Cardiac muscle cell (in vitro differentiated cells and primary cell): Measurements from ENCODE around the gene CNTNAP2. TPM values are rescaled to one million over a fixed set of nuclear protein-coding genes. Genes with fewer than 3 reads are reported as not detected.
"Not testable (repeated sequence)": the region's sequence is repeated elsewhere in the genome, so short reads cannot be mapped to it uniquely, and the experiment has no call there.

Experiments
- DNase-seq, 2 donors: peaks; one replicate each; pipeline versions ENCODE4 v3.0.0 to v3.0.0-alpha.2; 2010 to 2017; ENCODE audit warnings: low read depth in 1 of 2, low spot score in 1 of 2
- H3K27ac ChIP-seq: fragments of 200-600 bp; sonication (generic); 2 replicates; pipeline ENCODE4 v1.5.1; 2016
- H3K27me3 ChIP-seq: fragments of 200-600 bp; sonication (generic); 2 replicates; pipeline ENCODE4 v1.6.0; 2016; ENCODE audit warnings: control low read depth
- H3K36me3 ChIP-seq: fragments of 200-600 bp; sonication (generic); 2 replicates; pipeline ENCODE4 v1.5.1; 2016; ENCODE audit warnings: control low read depth
- H3K4me1 ChIP-seq: fragments of 200-600 bp; sonication (generic); 2 replicates; pipeline ENCODE4 v1.8.1; 2017; ENCODE audit warnings: low read depth, mild to moderate bottlenecking, mixed run types
- H3K4me3 ChIP-seq: fragments of 200-600 bp; sonication (generic); 2 replicates; pipeline ENCODE4 v1.5.1; 2016; ENCODE audit warnings: mild to moderate bottlenecking
- H3K9me3 ChIP-seq: fragments of 200-600 bp; sonication (generic); 2 replicates; pipeline ENCODE4 v1.5.1; 2017; ENCODE audit warnings: low read depth, mild to moderate bottlenecking, control low read depth
- CTCF ChIP-seq: IDR thresholded peaks from 2 replicates; pipeline ENCODE4 v1.5.1; 2012; ENCODE audit warnings: low read depth, mild to moderate bottlenecking, low read length
- polyA plus RNA-seq: library from polyadenylated mRNA; unstranded; fragments of >200 nt; fragmentation: Nextera tagmentation; extraction: Ambion mirVana; gene quantifications from 2 replicates; pipeline ENCODE4 v1.2.1, GENCODE V29; 2016
- total RNA-seq: library from RNA; depleted of rRNA; stranded (reverse); fragments of >200 nt; gene quantifications from 2 replicates; pipeline ENCODE4 v1.2.3, GENCODE V29; 2016

CNTNAP2 gene
- total and polyA plus RNA-seq, 2 experiments from 2014 or later = 4.8 to 5.1 TPM

DNA sequence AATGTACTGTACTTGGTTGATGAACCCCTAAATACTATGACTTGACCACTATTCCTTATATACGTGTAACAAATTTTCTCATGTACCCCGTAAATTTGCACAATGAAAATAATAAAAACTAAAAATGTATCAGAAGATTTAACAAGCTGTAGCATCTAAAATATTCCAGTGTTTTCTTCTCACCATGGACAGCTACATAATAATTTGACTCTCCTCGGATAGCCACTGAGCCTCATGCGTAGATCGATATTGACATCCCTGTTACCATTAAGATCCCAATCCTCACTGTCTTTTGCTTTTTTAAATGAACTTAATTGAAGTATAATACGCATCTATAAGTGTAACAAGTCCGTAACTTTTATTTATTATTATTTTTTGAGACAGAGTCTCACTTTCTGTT is 2294.3 kb downstream of the CNTNAP2 start:
- Histone ChIP-seq H3K36me3 (no peaks in the 10 kb centered on the region), H3K9me3 (no peaks in the 10 kb centered on the region), H3K27me3 (no peaks in the 10 kb centered on the region), H3K4me1 (no peaks in the 10 kb centered on the region), H3K4me3 (no peak overlapping the region), H3K27ac (no peak overlapping the region)
- no peak for DNase-seq
- no peak for TF ChIP-seq CTCF

DNA sequence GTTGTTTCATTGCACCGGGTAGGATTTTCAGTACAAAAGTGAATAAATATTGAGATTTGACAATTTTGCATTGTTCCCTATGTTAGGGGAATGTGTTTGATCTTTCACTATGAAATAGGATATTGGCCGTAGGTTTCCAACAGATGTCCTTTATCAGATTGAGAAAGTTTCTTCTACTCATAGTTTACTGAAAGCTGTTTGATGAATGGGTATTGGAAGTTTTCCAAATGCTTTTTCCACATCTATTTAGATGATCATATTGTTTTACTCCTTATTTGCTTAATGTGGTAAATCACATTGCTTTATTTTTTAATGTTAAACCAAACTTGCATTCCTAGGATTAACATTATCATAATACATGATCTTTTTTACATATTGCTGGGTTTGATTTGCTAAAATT is 2296.1 kb downstream of the CNTNAP2 start:
- H3K27me3 ChIP-seq = no peaks in the 10 kb centered on the region
- no peak for TF ChIP-seq CTCF
- no peak for DNase-seq
- H3K4me3 ChIP-seq = no peak overlapping the region
- H3K4me1 ChIP-seq = no peaks in the 10 kb centered on the region
- H3K36me3 ChIP-seq = no peaks in the 10 kb centered on the region
- no peaks in the 10 kb centered on the region for H3K9me3 ChIP-seq
- H3K27ac ChIP-seq = no peak overlapping the region

- H3K4me3 ChIP-seq = no peak overlapping the region
- no peaks in the 10 kb centered on the region for H3K27me3 ChIP-seq
- H3K27ac ChIP-seq = no peak overlapping the region
- no peaks in the 10 kb centered on the region for H3K36me3 ChIP-seq
- no peak for DNase-seq
- no peaks in the 10 kb centered on the region for H3K9me3 ChIP-seq
- no peak for TF ChIP-seq CTCF
- H3K4me1 ChIP-seq = no peaks in the 10 kb centered on the region
These were observed 2303.5 kb downstream of the CNTNAP2 start for GRCh38 chr7:148419856-148420832.

DNA sequence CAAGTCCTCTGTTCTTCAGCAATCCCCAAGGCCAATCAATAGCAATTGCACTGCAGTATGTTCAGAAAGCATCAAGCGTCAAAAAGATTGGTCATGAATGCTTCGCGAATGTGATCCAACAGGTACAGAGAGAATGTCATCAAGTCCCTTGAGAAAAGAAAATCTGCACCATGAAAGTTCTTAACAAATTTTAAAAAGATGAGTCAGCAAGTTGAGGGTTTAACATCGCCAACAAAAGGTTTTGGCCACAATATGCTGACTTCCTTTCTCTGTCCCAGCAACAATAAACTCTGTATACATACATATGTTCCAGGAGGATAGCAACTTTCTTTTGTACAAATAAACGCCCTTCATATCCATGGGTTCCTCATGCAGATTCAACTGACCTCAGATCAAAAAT is 2305.4 kb downstream of the CNTNAP2 start:
- Histone ChIP-seq H3K4me3 (no peak overlapping the region), H3K27ac (no peak overlapping the region), H3K27me3 (no peaks in the 10 kb centered on the region), H3K9me3 (no peaks in the 10 kb centered on the region), H3K4me1 (no peaks in the 10 kb centered on the region), H3K36me3 (no peaks in the 10 kb centered on the region)
- DNase-seq = no peak
- TF ChIP-seq CTCF = no peak

DNA sequence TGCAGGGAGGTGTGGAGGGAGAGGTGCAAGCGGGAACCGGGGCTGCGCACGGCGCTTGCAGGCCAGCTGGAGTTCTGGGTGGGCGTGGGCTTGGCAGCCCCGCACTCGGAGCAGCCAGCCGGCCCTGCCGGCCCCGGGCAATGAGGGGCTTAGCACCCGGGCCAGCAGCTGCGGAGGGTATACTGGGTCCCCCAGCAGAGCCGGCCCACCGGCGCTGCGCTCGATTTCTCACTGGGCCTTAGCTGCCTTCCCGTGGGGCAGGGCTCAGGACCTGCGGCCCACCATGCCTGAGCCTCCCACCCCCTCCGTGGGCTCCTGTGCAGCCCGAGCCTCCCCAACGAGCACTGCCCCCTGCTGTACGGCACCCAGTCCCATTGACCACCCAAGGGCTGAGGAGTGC is 2309.8 kb downstream of the CNTNAP2 start:
- H3K27ac ChIP-seq, H3K4me1 ChIP-seq, H3K4me3 ChIP-seq, H3K36me3 ChIP-seq, DNase-seq, H3K9me3 ChIP-seq, H3K27me3 ChIP-seq: not testable (repeated sequence)

DNA sequence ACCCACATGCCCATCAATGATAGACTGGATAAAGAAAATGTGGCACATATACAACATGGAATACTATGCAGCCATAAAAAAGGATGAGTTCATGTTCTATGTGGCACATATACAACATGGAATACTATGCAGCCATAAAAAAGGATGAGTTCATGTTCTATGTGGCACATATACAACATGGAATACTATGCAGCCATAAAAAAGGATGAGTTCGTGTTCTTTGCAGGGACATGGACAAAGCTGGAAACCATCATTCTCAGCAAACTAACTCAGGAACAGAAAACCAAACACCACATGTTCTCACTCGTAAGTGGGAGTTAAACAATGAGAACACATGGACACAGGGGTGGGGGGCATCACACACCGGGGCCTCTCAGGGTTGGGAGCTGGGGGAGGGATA is 2314.1 kb downstream of the CNTNAP2 start:
- H3K27ac ChIP-seq, H3K36me3 ChIP-seq, DNase-seq, H3K27me3 ChIP-seq, H3K4me3 ChIP-seq, H3K4me1 ChIP-seq, H3K9me3 ChIP-seq: not testable (repeated sequence)
